Measurements from ENCODE around the gene ZFP14.

- TF ChIP-seq, protein P1, sequence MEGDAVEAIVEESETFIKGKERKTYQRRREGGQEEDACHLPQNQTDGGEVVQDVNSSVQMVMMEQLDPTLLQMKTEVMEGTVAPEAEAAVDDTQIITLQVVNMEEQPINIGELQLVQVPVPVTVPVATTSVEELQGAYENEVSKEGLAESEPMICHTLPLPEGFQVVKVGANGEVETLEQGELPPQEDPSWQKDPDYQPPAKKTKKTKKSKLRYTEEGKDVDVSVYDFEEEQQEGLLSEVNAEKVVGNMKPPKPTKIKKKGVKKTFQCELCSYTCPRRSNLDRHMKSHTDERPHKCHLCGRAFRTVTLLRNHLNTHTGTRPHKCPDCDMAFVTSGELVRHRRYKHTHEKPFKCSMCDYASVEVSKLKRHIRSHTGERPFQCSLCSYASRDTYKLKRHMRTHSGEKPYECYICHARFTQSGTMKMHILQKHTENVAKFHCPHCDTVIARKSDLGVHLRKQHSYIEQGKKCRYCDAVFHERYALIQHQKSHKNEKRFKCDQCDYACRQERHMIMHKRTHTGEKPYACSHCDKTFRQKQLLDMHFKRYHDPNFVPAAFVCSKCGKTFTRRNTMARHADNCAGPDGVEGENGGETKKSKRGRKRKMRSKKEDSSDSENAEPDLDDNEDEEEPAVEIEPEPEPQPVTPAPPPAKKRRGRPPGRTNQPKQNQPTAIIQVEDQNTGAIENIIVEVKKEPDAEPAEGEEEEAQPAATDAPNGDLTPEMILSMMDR (IDR thresholded peaks at IDR 0.05) = no peak
- no peak for TF ChIP-seq POLR2A (IDR thresholded peaks at IDR 0.05)
These were observed 44.9 kb upstream of the ZFP14 start for GRCh38 chr19:36423925-36424324.
